Keratinocyte (primary cell): ENCODE measurements around the gene GNA15. TPM values are rescaled to one million over a fixed set of nuclear protein-coding genes. Genes with fewer than 3 reads are reported as not detected.
"Not testable (repeated sequence)": the region's sequence is repeated elsewhere in the genome, so short reads cannot be mapped to it uniquely, and the experiment has no call there.

Source experiments
- DNase-seq: peaks from one replicate; pipeline ENCODE4 v3.0.0-alpha.2; 2011; ENCODE audit warnings: low read depth, missing footprints, low spot score
- FAIRE-seq: peaks from 2 replicates; lab custom pipeline; 2011; peaks lifted over from hg19 to GRCh38; lab: Jason Lieb, UNC
- H2AFZ ChIP-seq: 2 replicates; pipeline ENCODE4 v1.6.0; 2012; ENCODE audit warnings: low read length, control low read depth, inconsistent platforms; ENCODE audit not compliant: control insufficient read depth
- H3K27ac ChIP-seq: 2 replicates; pipeline ENCODE4 v1.5.1; 2011; ENCODE audit warnings: low read length; ENCODE audit not compliant: control insufficient read depth, insufficient read depth
- H3K27me3 ChIP-seq: 3 replicates; pipeline ENCODE4 v1.6.0; 2011; ENCODE audit warnings: low read length; ENCODE audit not compliant: control insufficient read depth, insufficient read depth; ENCODE audit errors: extremely low read depth
- H3K36me3 ChIP-seq, 2 experiments: 2 replicates in 1 of 2; 3 replicates in 1 of 2; pipeline ENCODE4 v1.5.1; 2011; ENCODE audit warnings: low read length in 2 of 2, mild to moderate bottlenecking in 1 of 2; ENCODE audit not compliant: control insufficient read depth in 2 of 2, insufficient read depth in 2 of 2; ENCODE audit errors: extremely low read depth in 1 of 2
- H3K4me1 ChIP-seq: 3 replicates; pipeline ENCODE4 v1.5.1; 2011; ENCODE audit warnings: low read length; ENCODE audit not compliant: control insufficient read depth, insufficient read depth; ENCODE audit errors: extremely low read depth
- H3K4me2 ChIP-seq: 3 replicates; pipeline ENCODE4 v1.6.0; 2011; ENCODE audit warnings: low read depth, low read length; ENCODE audit not compliant: control insufficient read depth, insufficient read depth; ENCODE audit errors: extremely low read depth
- H3K4me3 ChIP-seq, 3 experiments: fragments of 200-600 bp in 1 of 3; sonication (generic) in 1 of 3; 2 replicates in 2 of 3; 3 replicates in 1 of 3; pipeline ENCODE4 v1.5.1; 2011 to 2016; ENCODE audit warnings: low read length in 3 of 3, mild to moderate bottlenecking in 3 of 3, control low read depth in 2 of 3, inconsistent platforms in 1 of 3, low read depth in 1 of 3, mixed read lengths in 1 of 3, mixed run types in 1 of 3, moderate library complexity in 1 of 3; ENCODE audit not compliant: control insufficient read depth in 2 of 3, insufficient read depth in 2 of 3; ENCODE audit errors: extremely low read depth in 1 of 3
- H3K79me2 ChIP-seq: 2 replicates; pipeline ENCODE4 v1.6.0; 2012; ENCODE audit warnings: low read length; ENCODE audit not compliant: control insufficient read depth, insufficient read depth
- H3K9ac ChIP-seq: 3 replicates; pipeline ENCODE4 v1.6.0; 2011; ENCODE audit warnings: low read length; ENCODE audit not compliant: control insufficient read depth, insufficient read depth; ENCODE audit errors: extremely low read depth
- H3K9me1 ChIP-seq: 3 replicates; pipeline ENCODE4 v1.6.0; 2011; ENCODE audit warnings: low read length; ENCODE audit not compliant: control insufficient read depth, insufficient read depth; ENCODE audit errors: extremely low read depth
- H3K9me3 ChIP-seq: 2 replicates; pipeline ENCODE4 v1.5.1; 2012; ENCODE audit warnings: low read depth, low read length; ENCODE audit not compliant: control insufficient read depth
- H4K20me1 ChIP-seq: 3 replicates; pipeline ENCODE4 v1.6.0; 2011; ENCODE audit warnings: low read length; ENCODE audit not compliant: control insufficient read depth, insufficient read depth; ENCODE audit errors: extremely low read depth
- CTCF ChIP-seq, 3 experiments: IDR thresholded peaks in 1 of 3; conservative IDR thresholded peaks in 1 of 3; optimal IDR thresholded peaks in 1 of 3; 2 replicates in 2 of 3; 3 replicates in 1 of 3; pipeline versions ENCODE3 to v1.5.1; 2011; ENCODE audit warnings: low read length in 3 of 3, mild to moderate bottlenecking in 3 of 3, moderate library complexity in 2 of 3, control low read depth in 1 of 3, inconsistent platforms in 1 of 3; ENCODE audit not compliant: insufficient read depth in 2 of 3; ENCODE audit errors: extremely low read depth in 1 of 3
- EZH2 ChIP-seq: IDR thresholded peaks from one replicate; pipeline ENCODE4 v1.6.1; 2012; ENCODE audit warnings: inconsistent platforms, mild to moderate bottlenecking, low read length, moderate library complexity
- dilution Hi-C: fragments of 300-500 bp; cut with MboI; formaldehyde crosslinking; loops from one replicate; pipeline ENCODE4 v1.7.0; 2020; ENCODE audit warnings: low sequenced_read_pairs; ENCODE audit not compliant: extremely low pct_ligation_motif_present
- polyA plus RNA-seq, 5 experiments: library from polyadenylated mRNA; depleted of rRNA in 3 of 5; stranded (reverse) in 3 of 5; stranded (forward) in 1 of 5; unstranded in 1 of 5; fragments of >200 nt; gene quantifications; 1 replicate in 1 of 5; 2 replicates in 3 of 5; 3 replicates in 1 of 5; pipeline versions ENCODE4 v1.2.1 to v1.2.3, GENCODE V29; 2011 to 2012; ENCODE audit warnings: missing spikeins in 2 of 5, low read depth in 1 of 5, low replicate concordance in 1 of 5

The GNA15 gene
- polyA plus RNA-seq, 1 donor (not counting 4 experiments of a cell fraction or from before 2014, with no cell fraction given) = 60.0 TPM

GRCh38 chr19:3153286-3154230 is 17.7 kb downstream of the GNA15 start:
- Histone ChIP-seq H3K27me3 (no peaks in the 10 kb centered on the region), H3K4me1 (peaks cover 16% of the 10 kb centered on the region), H3K79me2 (peaks cover 44% of the 10 kb centered on the region), H4K20me1 (no peaks in the 10 kb centered on the region), H3K4me3 (no peak overlapping the region), H3K4me2 (no peak overlapping the region), H3K36me3 (peaks cover 49 to 67% of the 10 kb centered on the region in 2 experiments), H3K27ac (no peak overlapping the region), H3K9me3 (no peaks in the 10 kb centered on the region), H3K9ac (no peak overlapping the region), H3K9me1 (no peaks in the 10 kb centered on the region), H2AFZ (no peak overlapping the region)
- DNase-seq (no peak), FAIRE-seq (no peak)
- dilution Hi-C loops = no loop called here
- TF ChIP-seq CTCF (optimal IDR thresholded peaks at IDR 0.05 in 1 of 3, IDR thresholded peaks at IDR 0.05 in 1 of 3, conservative IDR thresholded peaks at IDR 0.05 in 1 of 3; ENCODE audit: extremely low read depth in 1 of 3, insufficient read depth in 2 of 3, low read length in 3 of 3) = no peak
- no peak for TF ChIP-seq EZH2

- H3K4me1 ChIP-seq = peaks cover 16% of the 10 kb centered on the region
- H3K36me3 ChIP-seq = peaks cover 42 to 60% of the 10 kb centered on the region in 2 experiments
- peak overlapping the region; percentile 80 for H3K9ac ChIP-seq
- H3K9me1 ChIP-seq, dilution Hi-C loops, H3K9me3 ChIP-seq, FAIRE-seq, H3K4me3 ChIP-seq, H4K20me1 ChIP-seq, H3K27me3 ChIP-seq, H2AFZ ChIP-seq, DNase-seq: not testable (repeated sequence)
- peaks cover 35% of the 10 kb centered on the region for H3K79me2 ChIP-seq
- H3K27ac ChIP-seq = peak overlapping the region; percentile 99
- H3K4me2 ChIP-seq = peak overlapping the region; percentile 93
Observed at GRCh38 chr19:3154447-3154846, 18.6 kb downstream of the GNA15 start.
